HAP-1 (cell line): ENCODE measurements around the gene WIPI1.

Source experiments
- DNase-seq, 2 experiments: peaks; one replicate each; pipeline ENCODE4 v3.0.0-alpha.2; 2016 to 2020; ENCODE audit warnings: low spot score in 2 of 2
- H3K27me3 ChIP-seq: fragments of 250-450 bp; sonication (Bioruptor Pico); 2 replicates; pipeline ENCODE4 v1.5.1; 2020; ENCODE audit warnings: low read depth, mild to moderate bottlenecking, moderate library complexity
- H3K36me3 ChIP-seq: fragments of 250-450 bp; sonication (Bioruptor Pico); replicated peaks from 2 replicates; pipeline ENCODE4 v1.5.1; 2020; ENCODE audit warnings: mild to moderate bottlenecking
- H3K4me1 ChIP-seq: fragments of 250-450 bp; sonication (Bioruptor Pico); 2 replicates; pipeline ENCODE4 v1.5.1; 2020; ENCODE audit warnings: mild to moderate bottlenecking
- H3K4me3 ChIP-seq: fragments of 250-450 bp; sonication (Bioruptor Pico); 2 replicates; pipeline ENCODE4 v1.5.1; 2020; ENCODE audit warnings: mild to moderate bottlenecking, moderate library complexity
- H3K9me3 ChIP-seq: fragments of 250-450 bp; sonication (Bioruptor Pico); 2 replicates; pipeline ENCODE4 v1.5.1; 2020; ENCODE audit warnings: mild to moderate bottlenecking, moderate library complexity
- in situ Hi-C: fragments of 300-500 bp; cut with MboI; formaldehyde crosslinking; loops from 3 replicates; pipeline ENCODE4 v1.14.3; 2020; ENCODE audit warnings: low sequenced_read_pairs, inconsistent platforms, mixed read lengths

The WIPI1 gene

DNA sequence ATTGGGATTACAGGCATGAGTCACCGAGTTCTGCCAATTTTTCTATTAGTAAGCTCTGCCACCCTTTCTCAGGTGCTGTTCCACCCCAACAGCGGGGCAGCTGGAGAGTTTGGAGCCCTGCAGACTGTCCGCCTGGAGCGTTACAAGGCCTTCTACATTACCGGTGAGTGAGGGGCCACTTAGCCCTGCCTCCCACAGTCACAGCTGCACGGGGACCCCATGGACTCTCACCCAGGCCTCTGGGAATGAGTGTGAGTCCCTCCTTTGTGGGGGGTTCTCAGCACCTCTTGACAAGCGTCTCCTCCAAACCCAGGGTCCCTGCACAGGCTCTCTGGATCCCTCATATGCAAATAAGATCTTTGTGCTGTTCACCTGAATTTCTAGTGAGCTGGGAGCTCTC, 56.0 kb downstream of the WIPI1 start:
- no peak for DNase-seq
- in situ Hi-C loops = no loop called here
- no peaks in the 10 kb centered on the region for H3K4me1 ChIP-seq
- H3K36me3 ChIP-seq = no peaks in the 10 kb centered on the region
- H3K9me3 ChIP-seq = no peaks in the 10 kb centered on the region
- no peak overlapping the region for H3K4me3 ChIP-seq
- H3K27me3 ChIP-seq = no peaks in the 10 kb centered on the region

- no peak overlapping the region for H3K4me3 ChIP-seq
- in situ Hi-C loops = no loop called here
Measured at GRCh38 chr17:68400404-68400735, 56.9 kb downstream of the WIPI1 start.

DNA sequence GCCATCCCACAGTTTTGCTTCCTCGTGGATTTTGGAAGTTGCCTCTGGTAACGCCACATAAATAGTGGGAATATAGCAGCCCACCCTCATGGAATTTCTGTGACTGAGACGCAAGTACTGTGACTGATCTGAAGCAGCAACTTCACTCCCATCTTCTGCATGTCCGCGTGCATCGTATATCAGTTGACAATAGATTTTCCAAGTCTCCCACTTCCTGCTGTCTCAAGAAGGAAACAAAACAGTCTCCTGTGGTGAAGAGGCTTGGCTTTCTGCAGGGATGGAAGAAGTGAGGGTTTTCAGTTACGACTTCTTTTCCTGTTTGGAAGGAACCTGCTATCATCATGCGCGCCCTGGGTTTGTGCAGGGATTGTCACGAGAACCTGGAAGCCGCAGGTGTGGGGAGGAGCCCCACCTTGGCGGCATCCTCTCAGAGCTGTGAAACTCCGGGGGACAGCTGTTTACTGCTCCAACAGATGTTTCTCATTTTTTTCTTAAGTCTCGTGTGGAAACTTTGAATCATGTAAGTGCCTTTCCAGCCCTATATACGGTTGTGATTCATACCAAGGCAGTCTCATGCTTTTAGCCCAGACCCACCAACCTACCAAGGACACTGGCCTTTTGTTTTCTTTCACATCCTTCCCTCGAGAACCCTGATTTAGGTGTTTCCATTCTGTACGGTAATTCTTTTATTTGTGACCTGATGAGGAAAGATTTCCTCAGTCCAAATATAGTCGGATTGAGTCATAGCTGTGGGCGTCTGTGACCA, 57.5 kb downstream of the WIPI1 start:
- H3K9me3 ChIP-seq = no peaks in the 10 kb centered on the region
- H3K4me3 ChIP-seq = no peak overlapping the region
- no peak for DNase-seq
- in situ Hi-C loops = no loop called here
- H3K36me3 ChIP-seq = no peaks in the 10 kb centered on the region
- H3K4me1 ChIP-seq = no peaks in the 10 kb centered on the region
- no peaks in the 10 kb centered on the region for H3K27me3 ChIP-seq

More at GRCh38 chr17:68400404-68400735, 56.9 kb downstream of the WIPI1 start:
- Histone ChIP-seq H3K9me3 (no peaks in the 10 kb centered on the region), H3K36me3 (no peaks in the 10 kb centered on the region), H3K27me3 (no peaks in the 10 kb centered on the region), H3K4me1 (no peaks in the 10 kb centered on the region)
- DNase-seq = no peak

- Histone ChIP-seq H3K36me3 (no peaks in the 10 kb centered on the region), H3K4me3 (no peak overlapping the region), H3K9me3 (no peaks in the 10 kb centered on the region), H3K4me1 (no peaks in the 10 kb centered on the region), H3K27me3 (no peaks in the 10 kb centered on the region)
- in situ Hi-C loops = no loop called here
- DNase-seq = peak; percentile 59 to 76
Measured at GRCh38 chr17:68398691-68399637, 58.3 kb downstream of the WIPI1 start.

- H3K36me3 ChIP-seq = no peaks in the 10 kb centered on the region
- H3K27me3 ChIP-seq = no peaks in the 10 kb centered on the region
- H3K4me3 ChIP-seq = no peak overlapping the region
- H3K4me1 ChIP-seq = no peaks in the 10 kb centered on the region
- no peaks in the 10 kb centered on the region for H3K9me3 ChIP-seq
- in situ Hi-C loops = no loop called here
- no peak for DNase-seq
Measured at GRCh38 chr17:68397108-68397536, 60.2 kb downstream of the WIPI1 start.

DNA sequence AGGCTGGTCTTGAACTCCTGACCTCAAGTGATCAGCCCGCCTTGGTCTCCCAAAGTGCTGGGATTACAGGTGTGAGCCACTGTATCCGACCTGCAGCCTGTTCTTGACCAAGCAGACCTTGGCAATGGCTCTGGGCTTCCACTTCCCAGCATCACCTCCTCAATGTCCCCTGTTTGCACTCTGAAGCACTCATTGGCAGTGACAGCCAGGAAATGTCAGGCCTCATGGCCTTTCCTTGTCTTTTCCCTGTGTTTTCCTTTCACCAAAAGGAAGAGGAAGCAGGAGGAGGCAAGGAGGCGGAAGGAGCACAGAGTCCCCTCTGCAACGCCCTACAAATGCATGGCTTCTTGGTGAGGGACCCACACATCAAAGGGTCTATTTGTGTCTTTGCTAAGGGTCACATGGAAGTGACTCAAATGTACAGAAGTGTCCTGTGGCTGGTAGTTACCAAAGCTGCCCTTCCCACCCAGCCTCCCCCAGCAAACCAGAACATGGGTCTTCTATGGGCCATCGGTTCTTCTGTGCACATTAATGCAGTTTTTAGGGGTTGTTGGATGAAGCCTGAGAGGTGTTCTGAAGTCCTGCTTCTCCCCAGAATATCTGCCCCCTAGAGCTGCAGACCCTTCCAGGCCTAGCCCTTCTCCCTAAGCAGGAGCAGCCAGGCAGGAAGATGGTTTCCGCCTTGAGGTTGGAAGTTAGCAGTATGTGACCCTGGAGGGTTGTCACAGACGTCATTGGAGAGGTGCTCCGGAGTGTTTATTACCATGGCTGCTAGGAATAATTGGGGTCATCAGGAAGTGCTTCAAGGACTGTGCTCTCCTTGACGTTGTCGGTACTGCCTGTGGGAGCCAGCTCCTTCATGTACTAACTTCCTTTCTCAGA, 60.8 kb downstream of the WIPI1 start:
- in situ Hi-C loops = no loop called here

DNA sequence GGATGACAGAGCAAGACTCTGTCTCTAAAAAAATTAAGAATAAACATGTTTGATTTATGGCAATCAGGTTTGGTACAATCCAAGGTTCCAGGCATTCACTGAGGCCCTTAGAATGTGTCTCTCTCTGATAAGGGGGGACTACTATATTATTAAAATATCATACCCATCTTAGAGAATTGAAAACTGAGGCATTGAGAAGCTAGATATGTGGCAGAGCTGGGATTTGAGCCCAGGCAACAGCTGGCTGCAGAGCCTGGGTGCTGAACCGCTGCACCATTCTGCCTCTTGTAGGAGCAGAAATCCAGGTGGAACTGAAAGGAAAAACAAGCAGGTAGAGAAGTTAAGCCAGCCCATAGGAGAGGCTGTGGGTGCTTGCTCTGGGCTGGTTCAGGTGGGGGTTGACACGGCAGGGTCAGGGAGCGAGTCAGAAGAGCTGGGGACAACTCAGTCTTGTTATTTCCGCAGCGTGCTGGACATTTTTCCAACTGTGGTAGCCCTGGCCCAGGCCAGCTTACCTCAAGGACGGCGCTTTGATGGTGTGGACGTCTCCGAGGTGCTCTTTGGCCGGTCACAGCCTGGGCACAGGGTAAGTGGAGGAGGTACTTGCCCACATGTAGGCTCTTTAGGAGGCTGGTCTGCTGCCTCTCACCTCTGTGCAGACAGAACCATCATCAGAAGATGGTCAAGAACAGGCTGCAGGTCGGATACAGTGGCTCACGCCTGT, 62.5 kb downstream of the WIPI1 start:
- in situ Hi-C loops = no loop called here
- no peak for DNase-seq
- no peaks in the 10 kb centered on the region for H3K27me3 ChIP-seq
- no peaks in the 10 kb centered on the region for H3K36me3 ChIP-seq
- H3K4me1 ChIP-seq = no peaks in the 10 kb centered on the region
- H3K9me3 ChIP-seq = no peaks in the 10 kb centered on the region
- H3K4me3 ChIP-seq = no peak overlapping the region

More for the DNA sequence above, 60.8 kb downstream of the WIPI1 start:
- Histone ChIP-seq H3K9me3 (no peaks in the 10 kb centered on the region), H3K36me3 (no peaks in the 10 kb centered on the region), H3K4me3 (no peak overlapping the region), H3K27me3 (no peaks in the 10 kb centered on the region), H3K4me1 (no peaks in the 10 kb centered on the region)
- DNase-seq = no peak

DNA sequence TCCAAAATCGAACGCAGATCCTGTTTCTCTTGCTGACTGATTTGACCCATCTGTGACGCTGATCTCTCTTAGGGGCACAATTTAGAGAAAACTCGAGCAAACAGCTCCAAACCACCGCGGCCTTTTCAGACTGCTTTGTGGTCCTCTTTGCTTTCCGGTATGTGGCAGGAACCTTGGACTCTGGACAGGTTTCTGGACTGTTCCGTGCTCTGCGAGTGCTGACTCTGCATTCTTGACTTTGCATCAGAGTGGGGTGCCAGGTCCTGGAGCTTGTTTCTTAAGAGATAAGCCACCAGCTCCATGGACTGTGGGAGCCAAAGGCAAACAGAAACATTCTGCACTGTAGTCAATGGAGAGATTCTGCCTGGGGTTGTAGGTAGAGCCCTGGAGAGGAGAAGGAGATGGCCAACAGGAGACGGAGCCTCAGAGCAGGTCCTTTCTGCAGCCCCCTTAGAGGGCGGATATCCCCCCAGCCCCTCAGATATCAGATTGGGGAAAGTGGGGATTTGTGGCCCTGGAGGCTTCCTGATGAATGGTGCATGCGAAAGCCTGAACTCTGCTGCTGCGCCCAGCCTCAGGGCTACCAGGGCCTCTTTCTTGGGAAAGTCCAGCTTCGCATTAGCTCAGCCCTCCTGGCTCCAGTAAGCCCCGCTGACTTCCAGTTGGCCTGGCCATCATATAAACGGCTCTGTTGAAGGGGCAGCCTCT, 65.6 kb downstream of the WIPI1 start:
- Histone ChIP-seq H3K9me3 (no peaks in the 10 kb centered on the region), H3K27me3 (no peaks in the 10 kb centered on the region), H3K36me3 (no peaks in the 10 kb centered on the region), H3K4me1 (no peaks in the 10 kb centered on the region), H3K4me3 (no peak overlapping the region)
- in situ Hi-C loops = no loop called here
- DNase-seq = no peak

- H3K36me3 ChIP-seq = no peaks in the 10 kb centered on the region
- in situ Hi-C loops = no loop called here
Measured at GRCh38 chr17:68390888-68391545, 66.3 kb downstream of the WIPI1 start.

GRCh38 chr17:68389041-68389440, 68.3 kb downstream of the WIPI1 start:
- H3K36me3 ChIP-seq = no peaks in the 10 kb centered on the region
- H3K4me3 ChIP-seq = no peak overlapping the region
- no peaks in the 10 kb centered on the region for H3K27me3 ChIP-seq
- no peaks in the 10 kb centered on the region for H3K4me1 ChIP-seq
- DNase-seq = no peak
- H3K9me3 ChIP-seq = no peaks in the 10 kb centered on the region
- in situ Hi-C loops = no loop called here

More at GRCh38 chr17:68390888-68391545, 66.3 kb downstream of the WIPI1 start:
- H3K4me3 ChIP-seq = no peak overlapping the region
- H3K9me3 ChIP-seq = no peaks in the 10 kb centered on the region
- H3K27me3 ChIP-seq = no peaks in the 10 kb centered on the region
- no peaks in the 10 kb centered on the region for H3K4me1 ChIP-seq
- no peak for DNase-seq

DNA sequence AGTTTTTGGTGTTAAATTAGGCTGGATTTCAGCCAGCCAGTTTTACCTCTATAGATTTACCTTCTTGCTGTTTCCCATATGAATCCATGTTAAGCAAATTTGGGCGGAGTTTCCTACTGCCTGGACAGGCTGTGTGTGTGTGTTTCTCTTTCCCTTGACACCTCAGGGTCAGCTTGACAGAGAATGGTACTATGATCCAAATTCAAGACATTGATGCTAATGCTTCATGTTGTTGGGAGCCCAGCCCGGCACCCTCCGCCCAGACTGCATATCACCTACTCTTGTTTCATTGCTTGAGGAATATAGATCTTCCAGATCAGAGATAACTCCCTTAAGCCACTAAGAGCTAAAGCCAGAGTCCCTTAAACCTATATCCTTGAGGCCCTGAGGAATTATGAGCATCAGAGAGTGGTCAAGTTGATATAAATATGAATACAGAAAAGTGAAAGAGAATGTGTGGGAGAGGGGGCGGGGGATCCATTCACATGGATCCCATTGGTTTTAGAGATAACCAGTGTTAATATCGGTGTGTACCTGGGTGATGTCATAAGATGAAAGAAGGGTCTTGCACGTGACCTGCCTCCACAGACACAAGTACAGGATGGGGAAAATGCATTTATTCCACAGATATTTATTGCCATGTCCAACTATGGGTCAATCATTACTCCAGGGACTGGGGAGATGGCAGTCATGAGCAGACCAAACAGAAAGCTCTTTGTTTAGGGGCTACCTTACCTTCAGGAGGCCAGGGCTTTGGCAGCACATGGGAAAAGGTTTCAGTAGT, 69.7 kb downstream of the WIPI1 start:
- Histone ChIP-seq H3K27me3 (no peaks in the 10 kb centered on the region), H3K36me3 (no peaks in the 10 kb centered on the region), H3K4me1 (no peaks in the 10 kb centered on the region), H3K4me3 (no peak overlapping the region), H3K9me3 (no peaks in the 10 kb centered on the region)
- in situ Hi-C loops = no loop called here
- DNase-seq = no peak
